Central memory CD8-positive, alpha-beta T cell (primary cell): Measurements from ENCODE around the gene ENPP5.

ENCODE experiments used
- ATAC-seq: fragments of 150-1000 bp; cut with Tn5 transposase; replicated peaks from 2 replicates; pipeline ENCODE4 v1.10.0; 2022; ENCODE audit warnings: mild to moderate bottlenecking, moderate FRiP score, moderate number of reproducible peaks; ENCODE audit not compliant: poor library complexity, severe bottlenecking; ENCODE audit errors: extremely low read depth
- DNase-seq, 2 donors: peaks; one replicate each; pipeline ENCODE4 v3.0.0; 2021; ENCODE audit warnings: low spot score in 2 of 2
- H3K27ac Mint-ChIP-seq: one replicate; pipeline ENCODE4 v1.8.0; 2022; ENCODE audit warnings: low read depth, mild to moderate bottlenecking, moderate library complexity, mixed read lengths
- H3K27me3 Mint-ChIP-seq: one replicate; pipeline ENCODE4 v1.8.0; 2022; ENCODE audit warnings: mixed read lengths
- H3K36me3 Mint-ChIP-seq: one replicate; pipeline ENCODE4 v1.8.0; 2022; ENCODE audit warnings: mild to moderate bottlenecking, moderate library complexity, mixed read lengths; ENCODE audit not compliant: insufficient read depth
- H3K4me1 Mint-ChIP-seq: one replicate; pipeline ENCODE4 v1.8.0; 2022; ENCODE audit warnings: mixed read lengths
- H3K4me3 Mint-ChIP-seq: one replicate; pipeline ENCODE4 v1.8.0; 2022; ENCODE audit warnings: mild to moderate bottlenecking, moderate library complexity, mixed read lengths
- H3K9me3 Mint-ChIP-seq: one replicate; pipeline ENCODE4 v1.8.0; 2022; ENCODE audit warnings: mixed read lengths

Gene ENPP5

DNA sequence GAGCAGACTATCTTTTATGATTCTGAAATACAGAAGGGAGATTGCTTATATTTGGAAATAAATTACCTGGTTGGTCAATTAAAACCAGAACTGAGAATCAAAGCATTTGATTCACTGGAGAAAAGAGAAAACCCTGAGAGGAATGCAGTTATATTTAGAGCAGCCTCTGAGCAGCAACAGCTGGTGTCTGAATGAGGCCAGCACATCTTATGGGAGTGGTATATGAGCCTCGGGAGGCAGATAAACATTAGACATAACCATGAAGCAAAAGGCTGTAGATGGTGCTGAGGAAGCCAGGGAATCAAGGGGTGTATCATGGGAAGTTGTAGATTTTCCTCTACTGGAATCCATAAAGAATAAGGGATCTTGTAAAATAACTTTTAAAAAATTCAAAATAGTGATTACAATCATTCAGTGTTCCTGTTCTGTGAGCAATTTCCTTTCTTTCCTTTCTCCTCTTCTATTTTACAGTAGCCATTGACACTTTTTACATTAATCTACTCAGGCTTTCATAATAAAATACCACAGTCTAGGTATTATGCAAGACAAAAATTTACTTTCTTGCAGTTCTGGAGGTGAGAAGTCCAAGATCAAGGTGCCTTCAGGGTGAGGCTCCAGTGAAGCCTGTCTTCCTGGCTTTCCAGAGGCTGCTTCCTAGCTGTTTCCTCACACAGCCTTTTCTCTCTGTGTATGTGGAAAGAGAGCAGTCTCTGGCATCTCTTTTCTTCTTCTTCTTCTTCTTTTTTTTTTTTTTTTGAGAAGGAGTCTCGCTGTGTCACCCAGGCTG, 32.8 kb upstream of the ENPP5 start:
- H3K36me3 Mint-ChIP-seq, result no peaks in the 10 kb centered on the region
- no peaks in the 10 kb centered on the region for H3K27me3 Mint-ChIP-seq
- H3K4me3 Mint-ChIP-seq, result no peak overlapping the region
- no peak overlapping the region for H3K27ac Mint-ChIP-seq
- H3K9me3 Mint-ChIP-seq, result no peaks in the 10 kb centered on the region
- ATAC-seq (no peak), DNase-seq (no peak)
- no peaks in the 10 kb centered on the region for H3K4me1 Mint-ChIP-seq

DNA sequence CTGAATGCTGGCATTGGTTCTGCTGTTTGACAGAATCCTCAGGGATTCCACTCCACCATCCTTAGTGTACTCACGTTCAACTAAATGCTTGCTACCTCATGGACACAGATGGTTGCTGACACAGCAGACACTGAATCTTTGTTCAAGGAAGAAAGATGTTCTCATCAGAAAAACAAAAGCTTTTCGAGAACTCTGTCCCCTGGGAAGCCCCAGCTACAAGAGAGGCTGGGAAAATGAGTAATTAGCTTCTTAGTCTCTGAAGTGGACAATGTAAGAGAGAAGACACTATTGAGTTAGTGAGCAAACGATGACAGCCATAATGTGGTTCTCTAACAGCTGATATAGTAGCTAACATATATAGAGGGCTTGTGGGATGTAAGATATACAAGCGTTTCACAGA, 30.9 kb upstream of the ENPP5 start:
- no peaks in the 10 kb centered on the region for H3K27me3 Mint-ChIP-seq
- H3K4me3 Mint-ChIP-seq, result no peak overlapping the region
- H3K36me3 Mint-ChIP-seq, result no peaks in the 10 kb centered on the region
- ATAC-seq (no peak), DNase-seq (no peak)
- no peaks in the 10 kb centered on the region for H3K9me3 Mint-ChIP-seq
- H3K4me1 Mint-ChIP-seq, result no peaks in the 10 kb centered on the region
- H3K27ac Mint-ChIP-seq, result no peak overlapping the region

DNA sequence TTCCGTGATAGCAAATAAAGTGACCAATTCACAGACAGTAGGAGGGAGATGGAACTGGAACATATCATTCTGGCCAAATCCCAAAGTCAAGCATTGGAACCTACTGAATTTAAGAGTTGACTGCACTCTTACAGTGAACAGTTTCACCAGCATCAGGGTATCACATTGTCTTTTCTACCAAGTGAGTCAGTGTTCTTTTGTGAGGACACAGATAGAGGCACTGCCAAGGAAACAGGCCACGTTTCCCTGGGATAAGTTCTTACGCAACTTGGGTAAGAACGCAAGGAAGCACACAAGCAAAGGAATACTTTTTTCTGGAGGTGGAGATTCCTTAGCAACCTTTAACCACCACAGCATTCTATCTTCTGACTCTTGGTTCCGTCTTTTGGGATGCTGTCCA, 28.6 kb upstream of the ENPP5 start:
- ATAC-seq (no peak), DNase-seq (no peak)
- H3K4me1 Mint-ChIP-seq, result no peaks in the 10 kb centered on the region
- no peaks in the 10 kb centered on the region for H3K36me3 Mint-ChIP-seq
- no peaks in the 10 kb centered on the region for H3K9me3 Mint-ChIP-seq
- H3K27me3 Mint-ChIP-seq, result no peaks in the 10 kb centered on the region
- no peak overlapping the region for H3K4me3 Mint-ChIP-seq
- no peak overlapping the region for H3K27ac Mint-ChIP-seq

DNA sequence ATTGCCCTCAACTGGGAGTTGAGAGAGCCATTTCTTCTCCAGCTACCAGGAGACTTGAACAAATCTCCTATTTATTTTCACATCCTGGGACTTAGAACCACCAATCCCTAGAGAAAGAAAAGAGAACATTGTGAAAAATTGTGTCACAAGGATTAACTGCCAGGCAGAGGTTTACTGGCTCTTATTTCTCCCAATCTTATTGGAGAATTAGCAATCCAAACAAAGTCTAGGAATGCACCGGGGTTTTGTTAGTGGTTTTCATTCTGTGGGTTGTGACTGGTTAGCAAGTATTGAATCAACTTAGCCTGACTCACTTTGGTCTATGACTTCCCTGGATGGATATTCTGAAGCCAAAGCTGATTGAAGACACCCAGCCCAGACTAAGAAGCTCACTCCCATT, 21.2 kb upstream of the ENPP5 start:
- no peak overlapping the region for H3K27ac Mint-ChIP-seq
- DNase-seq, result no peak
- H3K27me3 Mint-ChIP-seq, result peaks cover 10% of the 10 kb centered on the region
- H3K4me3 Mint-ChIP-seq, result no peak overlapping the region
- H3K4me1 Mint-ChIP-seq, result no peaks in the 10 kb centered on the region
- no peaks in the 10 kb centered on the region for H3K36me3 Mint-ChIP-seq
- ATAC-seq, result no peak
- no peaks in the 10 kb centered on the region for H3K9me3 Mint-ChIP-seq

DNA sequence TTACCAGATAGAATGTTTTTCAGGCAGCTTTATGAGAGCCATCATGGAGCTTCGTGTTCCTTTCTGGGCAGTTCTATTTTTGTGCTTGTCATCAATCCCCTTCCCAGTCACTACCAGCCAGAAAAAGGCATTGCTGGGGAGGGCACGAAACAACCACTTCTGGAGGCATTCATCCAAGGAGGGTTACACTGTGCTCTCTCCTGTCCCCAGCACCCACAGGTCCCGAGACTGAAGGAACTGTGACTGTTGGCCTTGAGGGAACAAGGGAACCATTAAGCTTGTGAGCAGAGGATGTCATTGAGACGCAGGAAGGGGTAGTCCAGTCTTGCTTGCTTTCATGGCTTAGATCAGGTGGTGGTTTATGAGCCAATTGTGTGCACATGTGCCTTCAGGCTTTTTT, 20.1 kb upstream of the ENPP5 start:
- Mint-ChIP-seq H3K36me3 (no peaks in the 10 kb centered on the region), H3K4me3 (no peak overlapping the region), H3K27me3 (peaks cover 19% of the 10 kb centered on the region), H3K9me3 (no peaks in the 10 kb centered on the region), H3K27ac (no peak overlapping the region), H3K4me1 (no peaks in the 10 kb centered on the region)
- no peak for ATAC-seq
- no peak for DNase-seq

DNA sequence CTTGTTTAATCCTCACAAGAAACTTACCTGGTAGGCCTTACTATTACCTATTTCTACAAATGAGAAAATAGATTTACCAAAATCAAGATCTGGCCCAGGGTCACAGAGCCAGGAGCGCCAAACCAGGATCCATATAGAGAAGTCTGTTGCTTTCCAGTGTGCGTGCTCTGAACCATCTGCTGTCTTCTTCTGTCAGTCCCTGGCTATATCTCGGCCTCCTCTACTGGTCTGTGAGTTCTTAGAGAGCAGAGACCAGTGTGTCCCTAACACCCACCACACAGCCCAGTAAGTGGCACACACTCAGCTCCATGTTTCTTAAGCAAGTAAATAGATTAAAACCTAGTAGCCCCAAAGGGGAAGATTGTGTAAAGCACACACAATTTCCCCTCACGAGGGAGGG, 18.9 kb upstream of the ENPP5 start:
- Mint-ChIP-seq H3K4me3 (no peak overlapping the region), H3K9me3 (no peaks in the 10 kb centered on the region), H3K36me3 (no peaks in the 10 kb centered on the region), H3K4me1 (no peaks in the 10 kb centered on the region), H3K27ac (no peak overlapping the region), H3K27me3 (peaks cover 30% of the 10 kb centered on the region)
- DNase-seq (no peak), ATAC-seq (no peak)

DNA sequence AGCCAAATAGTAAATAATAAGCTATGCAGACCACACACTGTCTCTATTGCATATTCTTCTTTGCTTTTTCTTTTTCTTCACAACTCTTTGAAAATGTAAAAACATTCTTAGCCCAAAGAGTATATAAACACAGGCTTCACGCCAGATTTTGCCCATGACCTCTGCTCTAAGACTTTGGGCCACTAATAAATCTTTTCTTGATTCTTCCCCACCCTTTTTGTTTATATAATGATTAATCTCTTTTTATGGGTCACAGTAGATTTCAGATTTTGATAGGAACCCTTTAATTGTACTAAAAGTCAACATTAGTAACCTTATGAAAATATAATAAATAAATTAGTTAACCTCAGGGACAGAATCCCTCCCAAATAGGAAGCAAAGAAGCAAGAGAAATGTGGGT, 15.8 kb upstream of the ENPP5 start:
- H3K4me3 Mint-ChIP-seq, result no peak overlapping the region
- no peak for DNase-seq
- no peak overlapping the region for H3K27ac Mint-ChIP-seq
- no peaks in the 10 kb centered on the region for H3K4me1 Mint-ChIP-seq
- H3K36me3 Mint-ChIP-seq, result no peaks in the 10 kb centered on the region
- ATAC-seq, result no peak
- no peaks in the 10 kb centered on the region for H3K9me3 Mint-ChIP-seq
- peaks cover 25% of the 10 kb centered on the region for H3K27me3 Mint-ChIP-seq

DNA sequence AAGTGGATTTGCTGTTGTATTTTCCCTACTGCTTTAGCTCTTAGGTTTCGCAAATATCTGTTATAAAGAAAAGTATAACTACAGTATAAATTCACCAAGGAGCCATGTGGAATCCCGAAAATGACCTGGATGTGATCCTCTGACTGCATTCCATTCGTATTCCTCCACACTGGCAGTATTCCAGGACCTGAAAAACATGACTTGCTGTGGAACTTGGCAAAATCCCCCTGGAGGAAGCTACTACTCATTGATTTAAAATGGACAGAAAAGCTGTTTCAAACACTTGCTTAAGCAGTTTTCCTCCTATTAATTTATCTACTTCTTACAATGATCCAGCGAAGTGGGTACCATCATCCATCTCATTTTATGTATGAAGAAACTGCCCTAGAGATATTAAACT, 13.3 kb upstream of the ENPP5 start:
- Mint-ChIP-seq H3K27ac (no peak overlapping the region), H3K9me3 (no peaks in the 10 kb centered on the region), H3K27me3 (peaks cover 25% of the 10 kb centered on the region), H3K36me3 (no peaks in the 10 kb centered on the region), H3K4me3 (no peak overlapping the region), H3K4me1 (no peaks in the 10 kb centered on the region)
- DNase-seq, result no peak
- no peak for ATAC-seq

DNA sequence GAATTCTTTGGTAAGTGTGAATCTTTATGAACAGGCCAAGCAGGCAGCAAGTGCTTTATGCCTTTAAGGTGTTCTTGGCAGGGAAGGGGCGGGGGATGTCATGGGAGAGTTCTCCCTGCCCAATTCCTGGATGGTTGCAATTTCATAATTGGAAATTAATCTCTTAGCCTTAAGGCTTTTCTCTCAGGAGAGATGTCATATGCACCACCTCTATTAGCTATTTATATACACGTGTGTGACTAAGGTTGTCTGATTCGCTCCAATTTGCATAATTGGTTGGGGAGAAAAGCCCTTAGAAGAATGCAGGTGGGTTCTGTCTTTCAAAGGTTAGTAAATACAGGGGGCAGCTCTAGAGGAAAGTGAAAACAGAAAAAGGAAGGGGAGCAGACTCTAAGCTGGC, 5.2 kb upstream of the ENPP5 start:
- no peaks in the 10 kb centered on the region for H3K27me3 Mint-ChIP-seq
- H3K9me3 Mint-ChIP-seq, result no peaks in the 10 kb centered on the region
- H3K4me1 Mint-ChIP-seq, result peaks cover 45% of the 10 kb centered on the region
- DNase-seq, result no peak
- peak overlapping the region; percentile 58 for H3K4me3 Mint-ChIP-seq
- no peak for ATAC-seq
- no peak overlapping the region for H3K27ac Mint-ChIP-seq
- H3K36me3 Mint-ChIP-seq, result peaks cover 4% of the 10 kb centered on the region

DNA sequence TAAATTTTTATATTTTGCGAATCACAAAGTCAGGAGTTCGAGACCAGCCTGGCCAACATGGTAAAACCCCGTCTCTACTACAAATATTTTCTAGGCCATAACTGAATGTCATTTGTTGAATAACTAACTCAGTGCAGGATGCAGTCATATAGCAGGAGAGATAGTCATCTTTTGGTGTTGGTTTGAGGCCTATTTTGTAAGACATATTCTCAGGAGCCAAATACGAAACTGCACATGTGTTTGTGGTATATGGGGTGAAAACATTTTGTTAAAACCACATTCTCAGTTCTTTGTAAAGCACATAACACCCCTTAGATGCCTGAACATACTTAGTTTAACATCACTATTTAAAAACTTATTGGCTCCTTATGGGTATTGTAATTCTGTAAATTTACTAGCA, 4.7 kb upstream of the ENPP5 start:
- H3K27ac Mint-ChIP-seq, result peak overlapping the region; percentile 100
- ATAC-seq, result peak; percentile 88
- no peaks in the 10 kb centered on the region for H3K27me3 Mint-ChIP-seq

DNA sequence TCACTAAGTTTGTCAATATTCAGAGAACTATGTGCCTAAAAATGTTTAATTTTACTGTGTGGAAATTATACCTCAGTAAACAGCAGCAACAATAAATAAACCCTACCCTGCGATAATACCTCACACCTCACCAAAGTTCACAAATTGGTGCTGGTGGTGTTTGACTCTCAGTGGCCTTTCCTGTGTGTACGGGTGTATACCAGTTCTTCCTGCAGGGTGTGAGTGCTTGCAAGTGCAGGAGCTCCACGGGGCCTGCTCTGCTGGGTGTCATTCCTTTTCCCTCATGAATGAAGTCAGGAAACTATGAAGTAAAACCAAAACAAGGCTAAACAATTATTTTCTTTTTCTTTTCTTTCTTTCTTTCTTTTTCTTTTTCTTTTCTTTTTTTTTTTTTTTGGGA, 4.1 kb upstream of the ENPP5 start:
- Mint-ChIP-seq H3K27ac (peak overlapping the region; percentile 100), H3K36me3 (peaks cover 8% of the 10 kb centered on the region), H3K4me3 (peak overlapping the region; percentile 58), H3K27me3 (no peaks in the 10 kb centered on the region), H3K9me3 (no peaks in the 10 kb centered on the region), H3K4me1 (peaks cover 53% of the 10 kb centered on the region)
- peak in 1 of 2 donors; percentile 19 for DNase-seq
- peak; percentile 42 for ATAC-seq

More for the DNA sequence above, 4.7 kb upstream of the ENPP5 start:
- peak overlapping the region; percentile 58 for H3K4me3 Mint-ChIP-seq
- H3K36me3 Mint-ChIP-seq, result peaks cover 4% of the 10 kb centered on the region
- H3K4me1 Mint-ChIP-seq, result peaks cover 48% of the 10 kb centered on the region
- peak in 1 of 2 donors; percentile 29 for DNase-seq
- H3K9me3 Mint-ChIP-seq, result no peaks in the 10 kb centered on the region

DNA sequence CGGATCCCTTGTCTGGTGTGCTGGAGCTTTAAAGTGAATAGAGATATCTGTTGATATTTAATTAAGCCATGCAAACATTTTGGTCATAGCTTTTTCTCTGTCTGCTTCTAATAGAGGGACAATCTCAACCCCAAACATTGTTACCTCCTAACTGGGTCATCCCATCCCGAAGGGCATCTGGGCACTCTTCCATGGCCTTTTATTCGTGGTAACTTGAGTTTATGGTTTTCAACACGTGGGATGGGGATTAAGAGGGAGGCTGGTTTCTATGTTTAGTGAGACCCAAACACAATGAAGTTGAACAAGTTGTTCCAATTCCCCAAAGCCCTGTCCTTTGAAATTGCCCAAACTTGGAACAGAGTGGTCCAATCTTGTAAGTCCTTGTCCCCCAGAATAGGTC, 1.4 kb upstream of the ENPP5 start:
- Mint-ChIP-seq H3K9me3 (no peaks in the 10 kb centered on the region), H3K27me3 (no peaks in the 10 kb centered on the region), H3K36me3 (peaks cover 11% of the 10 kb centered on the region), H3K4me1 (peaks cover 52% of the 10 kb centered on the region), H3K27ac (no peak overlapping the region), H3K4me3 (no peak overlapping the region)
- ATAC-seq (no peak), DNase-seq (no peak)

DNA sequence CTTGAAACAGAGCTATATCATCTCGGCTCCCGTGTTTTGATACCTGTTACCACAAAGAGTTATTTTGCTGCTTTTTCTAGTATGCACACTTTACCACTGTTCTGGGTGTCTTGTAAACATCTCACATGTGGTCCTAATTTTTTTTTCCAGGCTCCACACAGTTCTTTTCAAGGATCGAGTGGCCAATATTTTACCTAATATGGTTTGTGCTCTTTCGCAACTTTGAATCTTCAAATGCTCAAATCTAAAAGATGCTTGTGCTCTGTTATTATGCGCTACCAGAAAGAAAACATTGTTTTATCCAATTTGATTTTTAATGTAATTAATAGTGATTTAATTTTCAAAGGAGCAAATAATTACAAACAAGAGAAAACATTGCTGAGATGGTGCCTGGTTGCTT, 10.7 kb downstream of the ENPP5 start:
- no peaks in the 10 kb centered on the region for H3K27me3 Mint-ChIP-seq
- H3K9me3 Mint-ChIP-seq, result no peaks in the 10 kb centered on the region
- peaks cover 1% of the 10 kb centered on the region for H3K4me1 Mint-ChIP-seq
- ATAC-seq (no peak), DNase-seq (no peak)
- no peak overlapping the region for H3K27ac Mint-ChIP-seq
- H3K36me3 Mint-ChIP-seq, result peaks cover 6% of the 10 kb centered on the region
- H3K4me3 Mint-ChIP-seq, result no peak overlapping the region
